Astrocyte (in vitro differentiated cells and primary cell): ENCODE measurements around the gene ATOSB.

Source experiments
- CTCF ChIP-seq: IDR thresholded peaks from 2 replicates; pipeline ENCODE4 v1.5.1; 2011; ENCODE audit warnings: low read depth, mild to moderate bottlenecking, inconsistent platforms, low read length, moderate library complexity; ENCODE audit not compliant: insufficient read depth
- EZH2 ChIP-seq: IDR thresholded peaks from 2 replicates; pipeline ENCODE4 v1.6.1; 2012; ENCODE audit warnings: mild to moderate bottlenecking, low read length, inconsistent platforms; ENCODE audit not compliant: insufficient read depth

- TF ChIP-seq CTCF = no peak
- TF ChIP-seq EZH2 = no peak
These were observed 11.9 kb downstream of the ATOSB start for GRCh38 chr9:35103660-35104191.
